GM12873 (cell line): ENCODE measurements around the gene RGMB.

Experiments
- CTCF ChIP-seq: IDR thresholded peaks from 2 replicates; pipeline ENCODE4 v1.5.1; 2012; ENCODE audit warnings: low read depth, mild to moderate bottlenecking, moderate library complexity, low read length, control low read depth; ENCODE audit not compliant: insufficient read depth; ENCODE audit errors: missing control alignments

RGMB gene

GRCh38 chr5:98827161-98827560 lies 53.7 kb downstream of the RGMB start:
- peak; percentile 38 for TF ChIP-seq CTCF

GRCh38 chr5:98827588-98828284 lies 54.3 kb downstream of the RGMB start:
- TF ChIP-seq CTCF: no peak

GRCh38 chr5:98836175-98836574 lies 62.7 kb downstream of the RGMB start:
- TF ChIP-seq CTCF: no peak

- TF ChIP-seq CTCF: peak; percentile 25
These were observed 66.3 kb downstream of the RGMB start for GRCh38 chr5:98839469-98840383.

GRCh38 chr5:98840946-98841345 lies 67.5 kb downstream of the RGMB start:
- TF ChIP-seq CTCF: no peak

GRCh38 chr5:98843481-98843880 lies 70.0 kb downstream of the RGMB start:
- no peak for TF ChIP-seq CTCF

- no peak for TF ChIP-seq CTCF
These were observed 71.4 kb downstream of the RGMB start for GRCh38 chr5:98844865-98845264.
